ENCODE results near the gene SPEM2. TPM values are rescaled to one million over a fixed set of nuclear protein-coding genes. Genes with fewer than 3 reads are reported as not detected.

The SPEM2 gene
- total RNA-seq, 1 donor from 2014 or later: not detected

- Mint-ChIP-seq H3K36me3 (peaks cover 13% of the 10 kb centered on the region), H3K4me1 (peaks cover 8% of the 10 kb centered on the region), H3K9me3 (no peaks in the 10 kb centered on the region), H3K27me3 (ENCODE audit: low read depth) (no peaks in the 10 kb centered on the region), H3K4me3 (no peak overlapping the region), H3K27ac (peak overlapping the region; percentile 52)
- TF ChIP-seq CTCF (IDR thresholded peaks at IDR 0.05; ENCODE audit: unreplicated experiment): no peak
- no peak for DNase-seq (ENCODE audit: low spot score in 2 of 2, unreplicated experiment in 2 of 2)
These were observed 34.6 kb downstream of the SPEM2 start for GRCh38 chr17:7459961-7460545.

DNA sequence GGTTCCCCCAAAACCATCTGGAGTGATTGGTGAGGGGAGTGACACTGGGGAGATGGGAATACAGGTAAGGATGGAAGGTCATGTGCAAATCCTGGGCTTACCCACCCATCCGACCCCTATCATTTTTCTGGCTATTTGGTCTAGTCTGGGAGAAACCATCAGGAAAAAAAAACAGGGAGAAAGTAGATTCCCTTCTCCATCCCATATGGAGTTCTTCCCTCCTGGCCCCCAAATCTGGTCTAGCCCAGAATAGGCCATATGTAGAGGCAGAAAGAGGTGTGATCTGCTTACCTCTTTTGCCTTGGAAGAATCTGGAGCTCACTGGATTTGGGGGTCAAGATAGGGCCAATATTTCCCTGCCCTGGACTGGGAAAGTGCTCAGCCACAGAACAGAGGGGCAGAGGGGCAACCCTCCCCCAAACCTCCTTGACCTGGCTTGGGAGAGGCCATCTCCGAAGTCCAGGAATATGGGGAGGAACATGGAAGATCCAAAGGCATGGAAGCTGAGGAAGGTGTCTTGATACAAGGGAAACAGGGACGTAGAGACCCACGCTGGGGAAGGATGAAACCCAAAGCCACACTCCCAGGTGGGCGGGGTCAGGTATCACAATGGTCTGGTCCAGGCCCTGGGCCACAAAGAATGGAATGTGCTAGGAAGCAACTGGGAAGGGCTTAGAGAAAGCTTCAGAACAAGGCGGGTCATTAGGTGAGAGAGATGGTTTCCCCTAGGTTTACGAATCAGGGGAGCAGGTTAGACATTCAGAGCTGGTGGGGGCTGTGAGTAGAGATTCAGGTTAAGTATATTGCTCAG, 35.6 kb downstream of the SPEM2 start:
- Mint-ChIP-seq H3K27ac (no peak overlapping the region), H3K9me3 (no peaks in the 10 kb centered on the region), H3K4me3 (no peak overlapping the region), H3K4me1 (peaks cover 3% of the 10 kb centered on the region), H3K36me3 (peaks cover 15% of the 10 kb centered on the region), H3K27me3 (ENCODE audit: low read depth) (no peaks in the 10 kb centered on the region)
- no peak for DNase-seq (ENCODE audit: low spot score in 2 of 2, unreplicated experiment in 2 of 2)
- no peak for TF ChIP-seq CTCF (IDR thresholded peaks at IDR 0.05; ENCODE audit: unreplicated experiment)

DNA sequence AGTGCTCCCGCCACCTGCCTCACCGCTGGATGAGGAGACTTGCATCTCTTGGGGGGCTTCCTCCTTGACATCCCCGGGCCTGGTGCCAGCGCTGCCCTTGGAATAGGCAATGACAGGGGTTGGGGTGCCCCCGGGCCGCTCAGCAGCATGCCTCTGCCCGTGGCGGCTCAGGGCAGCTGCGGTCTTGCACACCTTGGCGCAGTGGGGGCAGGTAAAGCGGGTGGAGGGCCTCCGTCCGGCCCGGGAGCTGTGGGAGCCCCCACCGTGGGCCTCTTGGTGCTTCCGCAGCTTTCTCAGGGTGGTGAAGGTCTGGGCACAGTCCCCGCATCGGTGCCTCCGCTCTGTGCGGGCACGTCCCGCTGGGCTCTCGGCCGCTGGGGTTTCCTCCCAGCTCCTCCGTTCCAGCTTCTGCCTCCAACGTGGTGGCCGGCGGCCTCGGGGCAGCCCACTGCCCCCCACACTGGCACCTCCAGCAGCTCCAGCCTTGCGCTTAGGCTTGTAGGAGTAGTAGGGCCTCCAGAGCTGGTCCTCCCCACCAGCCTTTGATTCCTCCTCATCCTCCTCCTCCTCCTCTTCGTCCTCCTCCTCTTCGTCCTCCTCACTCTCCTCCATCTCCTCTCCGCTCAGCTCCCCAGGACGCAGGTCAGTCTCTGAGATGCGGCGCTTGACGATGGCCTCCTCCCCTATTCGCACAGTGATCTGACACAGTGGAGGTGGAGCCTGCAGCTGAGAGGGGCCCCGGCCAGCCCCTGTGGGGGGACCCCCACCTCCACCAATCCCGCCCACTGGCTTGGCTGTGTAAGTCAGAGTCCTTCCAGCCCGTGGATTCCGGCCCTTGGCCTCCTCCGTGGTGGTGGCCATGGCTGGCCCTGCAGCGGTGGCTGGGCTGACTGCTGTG, 37.3 kb downstream of the SPEM2 start:
- H3K9me3 Mint-ChIP-seq: no peaks in the 10 kb centered on the region
- peaks cover 18% of the 10 kb centered on the region for H3K36me3 Mint-ChIP-seq
- no peaks in the 10 kb centered on the region for H3K27me3 Mint-ChIP-seq (ENCODE audit: low read depth)
- peaks cover 9% of the 10 kb centered on the region for H3K4me1 Mint-ChIP-seq
- H3K27ac Mint-ChIP-seq: no peak overlapping the region
- no peak overlapping the region for H3K4me3 Mint-ChIP-seq
- DNase-seq (ENCODE audit: low spot score in 2 of 2, unreplicated experiment in 2 of 2): no peak
- TF ChIP-seq CTCF (IDR thresholded peaks at IDR 0.05; ENCODE audit: unreplicated experiment): no peak

GRCh38 chr17:7463372-7463846, 38.0 kb downstream of the SPEM2 start:
- H3K36me3 Mint-ChIP-seq: peaks cover 20% of the 10 kb centered on the region
- H3K4me3 Mint-ChIP-seq: no peak overlapping the region
- no peaks in the 10 kb centered on the region for H3K27me3 Mint-ChIP-seq (ENCODE audit: low read depth)
- peaks cover 9% of the 10 kb centered on the region for H3K4me1 Mint-ChIP-seq
- H3K9me3 Mint-ChIP-seq: no peaks in the 10 kb centered on the region
- no peak for TF ChIP-seq CTCF (IDR thresholded peaks at IDR 0.05; ENCODE audit: unreplicated experiment)
- DNase-seq (ENCODE audit: low spot score in 2 of 2, unreplicated experiment in 2 of 2): no peak
- no peak overlapping the region for H3K27ac Mint-ChIP-seq

- H3K27ac Mint-ChIP-seq: no peak overlapping the region
- TF ChIP-seq CTCF (IDR thresholded peaks at IDR 0.05; ENCODE audit: unreplicated experiment): no peak
- DNase-seq (ENCODE audit: low spot score in 2 of 2, unreplicated experiment in 2 of 2): no peak
These were observed 38.7 kb downstream of the SPEM2 start for GRCh38 chr17:7464081-7464480.

More at GRCh38 chr17:7464081-7464480, 38.7 kb downstream of the SPEM2 start:
- no peaks in the 10 kb centered on the region for H3K9me3 Mint-ChIP-seq
- peaks cover 18% of the 10 kb centered on the region for H3K36me3 Mint-ChIP-seq
- no peaks in the 10 kb centered on the region for H3K27me3 Mint-ChIP-seq (ENCODE audit: low read depth)
- H3K4me1 Mint-ChIP-seq: peaks cover 9% of the 10 kb centered on the region
- H3K4me3 Mint-ChIP-seq: no peak overlapping the region
